KMS-11 (cell line): ENCODE data around the gene KCNQ1.

Source experiments
- H2AFZ ChIP-seq: fragments of 200-600 bp; sonication (generic); 2 replicates; pipeline ENCODE4 v1.6.1; 2016; ENCODE audit warnings: antibody characterized with exemption, mixed run types, low read depth
- H3K27ac ChIP-seq: fragments of 200-600 bp; sonication (generic); 2 replicates; pipeline ENCODE4 v1.6.1; 2016; ENCODE audit warnings: mild to moderate bottlenecking, mixed run types
- H3K27me3 ChIP-seq: fragments of 200-600 bp; sonication (generic); 2 replicates; pipeline ENCODE4 v1.6.1; 2017; ENCODE audit warnings: mild to moderate bottlenecking, low read depth, mixed run types, moderate library complexity; ENCODE audit not compliant: insufficient read depth
- H3K36me3 ChIP-seq: fragments of 200-600 bp; sonication (generic); 2 replicates; pipeline ENCODE4 v1.6.1; 2017; ENCODE audit warnings: mild to moderate bottlenecking, mixed run types; ENCODE audit not compliant: insufficient read depth
- H3K4me1 ChIP-seq: fragments of 200-600 bp; sonication (generic); 2 replicates; pipeline ENCODE4 v1.6.1; 2016; ENCODE audit warnings: mild to moderate bottlenecking, low read depth, mixed run types; ENCODE audit not compliant: poor library complexity, severe bottlenecking
- H3K4me2 ChIP-seq: fragments of 200-600 bp; sonication (generic); 2 replicates; pipeline ENCODE4 v1.7.0; 2016; ENCODE audit warnings: mild to moderate bottlenecking, mixed run types
- H3K4me3 ChIP-seq: fragments of 200-600 bp; sonication (generic); IDR thresholded peaks from 2 replicates; pipeline ENCODE4 v1.6.1; 2017; ENCODE audit warnings: low read depth, low read length, mixed read lengths; ENCODE audit not compliant: insufficient read depth
- H3K79me2 ChIP-seq: fragments of 200-600 bp; sonication (generic); 2 replicates; pipeline ENCODE4 v1.6.1; 2016; ENCODE audit warnings: low read depth, mixed run types; ENCODE audit not compliant: insufficient read depth
- H3K9ac ChIP-seq: fragments of 200-600 bp; sonication (generic); 2 replicates; pipeline ENCODE4 v1.6.1; 2016; ENCODE audit warnings: mild to moderate bottlenecking, mixed run types
- H4K20me1 ChIP-seq: fragments of 200-600 bp; sonication (generic); 2 replicates; pipeline ENCODE4 v1.6.1; 2016; ENCODE audit warnings: mild to moderate bottlenecking, mixed run types; ENCODE audit not compliant: insufficient read depth
- TF ChIP-seq, protein P1 (sequence below): fragments of 200-600 bp; sonication (generic); conservative IDR thresholded peaks from 2 replicates; pipeline ENCODE4 v1.6.1; 2017; ENCODE audit warnings: low read depth, mild to moderate bottlenecking, antibody characterized with exemption, low read length, moderate library complexity, mixed read lengths

The KCNQ1 gene

GRCh38 chr11:2400762-2401435 lies 43.9 kb upstream of the KCNQ1 start:
- TF ChIP-seq, protein P1, sequence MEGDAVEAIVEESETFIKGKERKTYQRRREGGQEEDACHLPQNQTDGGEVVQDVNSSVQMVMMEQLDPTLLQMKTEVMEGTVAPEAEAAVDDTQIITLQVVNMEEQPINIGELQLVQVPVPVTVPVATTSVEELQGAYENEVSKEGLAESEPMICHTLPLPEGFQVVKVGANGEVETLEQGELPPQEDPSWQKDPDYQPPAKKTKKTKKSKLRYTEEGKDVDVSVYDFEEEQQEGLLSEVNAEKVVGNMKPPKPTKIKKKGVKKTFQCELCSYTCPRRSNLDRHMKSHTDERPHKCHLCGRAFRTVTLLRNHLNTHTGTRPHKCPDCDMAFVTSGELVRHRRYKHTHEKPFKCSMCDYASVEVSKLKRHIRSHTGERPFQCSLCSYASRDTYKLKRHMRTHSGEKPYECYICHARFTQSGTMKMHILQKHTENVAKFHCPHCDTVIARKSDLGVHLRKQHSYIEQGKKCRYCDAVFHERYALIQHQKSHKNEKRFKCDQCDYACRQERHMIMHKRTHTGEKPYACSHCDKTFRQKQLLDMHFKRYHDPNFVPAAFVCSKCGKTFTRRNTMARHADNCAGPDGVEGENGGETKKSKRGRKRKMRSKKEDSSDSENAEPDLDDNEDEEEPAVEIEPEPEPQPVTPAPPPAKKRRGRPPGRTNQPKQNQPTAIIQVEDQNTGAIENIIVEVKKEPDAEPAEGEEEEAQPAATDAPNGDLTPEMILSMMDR = no peak

GRCh38 chr11:2401436-2401984 lies 43.3 kb upstream of the KCNQ1 start:
- Histone ChIP-seq H2AFZ (no peak overlapping the region), H3K9ac (peak overlapping the region; percentile 74; the same call in 1 of the 2 replicates), H4K20me1 (no peaks in the 10 kb centered on the region), H3K4me1 (peaks cover 6% of the 10 kb centered on the region), H3K4me2 (peak overlapping the region; percentile 79), H3K4me3 (no peak overlapping the region), H3K79me2 (peaks cover 17% of the 10 kb centered on the region; the same call in 1 of the 2 replicates), H3K27ac (no peak overlapping the region), H3K36me3 (no peaks in the 10 kb centered on the region), H3K27me3 (peaks cover under 1% of the 10 kb centered on the region; the same call in 1 of the 2 replicates)
- TF ChIP-seq, protein P1 = no peak

More at GRCh38 chr11:2400762-2401435, 43.9 kb upstream of the KCNQ1 start:
- Histone ChIP-seq H3K9ac (peak overlapping the region; percentile 74), H3K27ac (peak overlapping the region; percentile 37), H3K4me2 (peak overlapping the region; percentile 79), H3K4me1 (peaks cover 6% of the 10 kb centered on the region), H4K20me1 (no peaks in the 10 kb centered on the region), H3K36me3 (no peaks in the 10 kb centered on the region), H3K4me3 (no peak overlapping the region), H3K79me2 (peaks cover 17% of the 10 kb centered on the region; the same call in 1 of the 2 replicates), H3K27me3 (no peaks in the 10 kb centered on the region), H2AFZ (peak overlapping the region; percentile 44; the same call in 1 of the 2 replicates)

GRCh38 chr11:2402106-2402505 lies 42.7 kb upstream of the KCNQ1 start:
- Histone ChIP-seq H4K20me1 (no peaks in the 10 kb centered on the region), H3K36me3 (no peaks in the 10 kb centered on the region), H3K9ac (no peak overlapping the region; the same call in 1 of the 2 replicates), H2AFZ (no peak overlapping the region), H3K4me1 (peaks cover 6% of the 10 kb centered on the region), H3K4me2 (peak overlapping the region; percentile 79; the same call in 1 of the 2 replicates), H3K27me3 (peaks cover 7% of the 10 kb centered on the region), H3K79me2 (peaks cover 17% of the 10 kb centered on the region; the same call in 1 of the 2 replicates), H3K27ac (no peak overlapping the region), H3K4me3 (no peak overlapping the region)
- TF ChIP-seq, protein P1 = no peak

DNA sequence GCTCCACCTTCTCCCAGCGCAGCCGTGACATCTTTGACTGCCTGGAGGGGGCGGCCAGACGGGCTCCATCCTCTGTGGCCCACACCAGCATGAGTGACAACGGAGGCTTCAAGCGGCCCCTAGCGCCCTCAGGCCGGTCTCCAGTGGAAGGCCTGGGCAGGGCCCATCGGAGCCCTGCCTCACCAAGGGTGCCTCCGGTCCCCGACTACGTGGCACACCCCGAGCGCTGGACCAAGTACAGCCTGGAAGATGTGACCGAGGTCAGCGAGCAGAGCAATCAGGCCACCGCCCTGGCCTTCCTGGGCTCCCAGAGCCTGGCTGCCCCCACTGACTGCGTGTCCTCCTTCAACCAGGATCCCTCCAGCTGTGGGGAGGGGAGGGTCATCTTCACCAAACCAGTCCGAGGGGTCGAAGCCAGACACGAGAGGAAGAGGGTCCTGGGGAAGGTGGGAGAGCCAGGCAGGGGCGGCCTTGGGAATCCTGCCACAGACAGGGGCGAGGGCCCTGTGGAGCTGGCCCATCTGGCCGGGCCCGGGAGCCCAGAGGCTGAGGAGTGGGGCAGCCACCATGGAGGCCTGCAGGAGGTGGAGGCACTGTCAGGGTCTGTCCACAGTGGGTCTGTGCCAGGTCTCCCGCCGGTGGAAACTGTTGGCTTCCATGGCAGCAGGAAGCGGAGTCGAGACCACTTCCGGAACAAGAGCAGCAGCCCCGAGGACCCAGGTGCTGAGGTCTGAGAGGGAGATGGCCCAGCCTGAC lies 41.7 kb upstream of the KCNQ1 start:
- H3K4me3 ChIP-seq = no peak overlapping the region
- no peaks in the 10 kb centered on the region for H4K20me1 ChIP-seq
- H2AFZ ChIP-seq = no peak overlapping the region
- TF ChIP-seq, protein P1 = no peak
- H3K4me1 ChIP-seq = peaks cover 6% of the 10 kb centered on the region
- peaks cover 17% of the 10 kb centered on the region; the same call in 1 of the 2 replicates for H3K79me2 ChIP-seq
- H3K9ac ChIP-seq = no peak overlapping the region
- peaks cover 16% of the 10 kb centered on the region for H3K27me3 ChIP-seq
- no peaks in the 10 kb centered on the region for H3K36me3 ChIP-seq
- no peak overlapping the region for H3K4me2 ChIP-seq
- no peak overlapping the region for H3K27ac ChIP-seq
